CD4-positive, alpha-beta memory T cell (primary cell): ENCODE results near the gene SSC5D. TPM values are rescaled to one million over a fixed set of nuclear protein-coding genes. Genes with fewer than 3 reads are reported as not detected.

ENCODE experiments used
- CTCF ChIA-PET: fragments of 350-600 bp; sonication (Branson Sonifier 250); formaldehyde crosslinking; loops from one replicate; lab custom pipeline; 2021; ENCODE audit warnings: inconsistent platforms; ENCODE audit not compliant: partially characterized antibody; lab: Charles Lee
- POLR2A ChIA-PET: fragments of 350-600 bp; sonication (Branson Sonifier 250); formaldehyde crosslinking; loops from one replicate; lab custom pipeline; 2021; ENCODE audit not compliant: partially characterized antibody; lab: Charles Lee
- DNase-seq, 5 donors: peaks; one replicate each; pipeline versions ENCODE4 v3.0.0 to v3.0.0-alpha.2; 2020 to 2022; ENCODE audit warnings: mixed read lengths in 1 of 5
- H3K27ac ChIP-seq: one replicate; pipeline ENCODE4 v1.7.0; 2013; ENCODE audit warnings: low read depth, low read length
- H3K27me3 ChIP-seq: 2 replicates; pipeline ENCODE4 v1.7.0; 2013; ENCODE audit warnings: mild to moderate bottlenecking, low read length, moderate library complexity; ENCODE audit not compliant: insufficient read depth
- H3K36me3 ChIP-seq: 2 replicates; pipeline ENCODE4 v1.7.0; 2013; ENCODE audit warnings: mild to moderate bottlenecking, low read length, moderate library complexity; ENCODE audit not compliant: insufficient read depth
- H3K4me1 ChIP-seq: 2 replicates; pipeline ENCODE4 v1.7.0; 2013; ENCODE audit warnings: mild to moderate bottlenecking, low read length, moderate library complexity; ENCODE audit not compliant: insufficient read depth
- H3K4me3 ChIP-seq, 2 donors: one replicate each; pipeline ENCODE4 v1.7.0; 2013; ENCODE audit warnings: low read length in 2 of 2, mild to moderate bottlenecking in 1 of 2
- H3K9me3 ChIP-seq, 2 donors: one replicate each; pipeline ENCODE4 v1.7.0; 2013; ENCODE audit warnings: low read length in 2 of 2, control low read depth in 1 of 2; ENCODE audit not compliant: control insufficient read depth in 1 of 2
- H3K27ac Mint-ChIP-seq, 7 donors: one replicate each; pipeline ENCODE4 v1.8.0; 2020 to 2021; ENCODE audit warnings: mixed read lengths in 7 of 7, mild to moderate bottlenecking in 6 of 7, inconsistent platforms in 3 of 7, moderate library complexity in 3 of 7
- H3K27me3 Mint-ChIP-seq, 2 donors: one replicate each; pipeline ENCODE4 v1.8.0; 2020 to 2021; ENCODE audit warnings: mixed read lengths in 2 of 2
- H3K36me3 Mint-ChIP-seq, 2 donors: one replicate each; pipeline ENCODE4 v1.8.0; 2020 to 2021; ENCODE audit warnings: mixed read lengths in 2 of 2, inconsistent platforms in 1 of 2, mild to moderate bottlenecking in 1 of 2
- H3K4me1 Mint-ChIP-seq, 4 donors: one replicate each; pipeline ENCODE4 v1.8.0; 2020 to 2021; ENCODE audit warnings: mixed read lengths in 4 of 4, mild to moderate bottlenecking in 1 of 4
- H3K4me3 Mint-ChIP-seq, 8 donors: one replicate each; pipeline ENCODE4 v1.8.0; 2020 to 2021; ENCODE audit warnings: mixed read lengths in 8 of 8, mild to moderate bottlenecking in 7 of 8, moderate library complexity in 6 of 8, inconsistent platforms in 3 of 8
- H3K9me3 Mint-ChIP-seq, 8 donors: one replicate each; pipeline ENCODE4 v1.8.0; 2020 to 2021; ENCODE audit warnings: mixed read lengths in 8 of 8, mild to moderate bottlenecking in 5 of 8, inconsistent platforms in 3 of 8, moderate library complexity in 1 of 8
- intact Hi-C: fragments of 100-400 bp; cut with micrococcal nuclease; formaldehyde crosslinking; loops from one replicate; pipeline ENCODE4 v1.15.1; 2023
- polyA plus RNA-seq, 2 donors: library from polyadenylated mRNA; unstranded; fragments of 300-500 nt; fragmentation: Illumina TruSeq; gene quantifications; one replicate each; pipeline ENCODE4 v1.2.3, GENCODE V29; 2021
- total RNA-seq, 2 experiments: library from RNA; stranded (reverse); gene quantifications; one replicate each; pipeline ENCODE4 v1.2.3, GENCODE V29; 2021

SSC5D gene
- total RNA-seq, result under 1 TPM; 0.20 to 0.36 TPM
- polyA plus RNA-seq, result not detected

GRCh38 chr19:55487924-55488687, at the start of gene SSC5D:
Gene SSC5D, plus strand, starts transcription at chr19:55488436. Its CDS starts 154 bp downstream, at chr19:55488590.
- intact Hi-C loops, result no loop called here

GRCh38 chr19:55439052-55439451, 49.2 kb upstream of the SSC5D start:
- Mint-ChIP-seq H3K4me3 (no peak overlapping the region), H3K27ac (no peak overlapping the region), H3K27me3 (peaks cover 44 to 50% of the 10 kb centered on the region in 2 donors), H3K4me1 (peaks cover 16 to 30% (median 21%) of the 10 kb centered on the region in 4 donors), H3K9me3 (peaks cover 0 to 2% (median 0%) of the 10 kb centered on the region in 8 donors), H3K36me3 (peaks cover 0 to 6% of the 10 kb centered on the region in 2 donors)
- no peaks in the 10 kb centered on the region for H3K9me3 ChIP-seq
- intact Hi-C loops, result no loop called here
- no peak overlapping the region for H3K4me3 ChIP-seq
- no peak overlapping the region for H3K27ac ChIP-seq
- peaks cover 52% of the 10 kb centered on the region for H3K27me3 ChIP-seq
- H3K4me1 ChIP-seq, result peaks cover 20% of the 10 kb centered on the region
- H3K36me3 ChIP-seq, result no peaks in the 10 kb centered on the region
- CTCF ChIA-PET, result no interaction called here
- no peak for DNase-seq
- POLR2A ChIA-PET, result no interaction called here

More at GRCh38 chr19:55487924-55488687, at the start of gene SSC5D:
- peak within 1 kb of the TSS in 6 of 7 donors; percentile 41 to 79 (median 72) for H3K27ac Mint-ChIP-seq
- ChIA-PET POLR2A (interaction anchor here (1.4 to 4.9 kb wide), 2 partner anchors 12 to 16 kb away, joined by 6 to 36 read pairs; partner anchors contain the start of gene ZNF628), CTCF (interaction anchor here (1.5 to 1.7 kb wide), 2 partner anchors 16 to 20 kb away, joined by 6 read pairs; no protein-coding TSS in a partner anchor)
- Histone ChIP-seq H3K36me3 (no peaks in the 10 kb centered on the region), H3K27me3 (no peaks in the 10 kb centered on the region), H3K27ac (no peak within 1 kb of the TSS), H3K4me3 (no peak within 1 kb of the TSS), H3K9me3 (no peaks in the 10 kb centered on the region), H3K4me1 (peaks cover 13% of the 10 kb centered on the region)
- no peak for DNase-seq
- H3K36me3 Mint-ChIP-seq, result peaks cover 0 to 1% of the 10 kb centered on the region in 2 donors
- H3K4me3 Mint-ChIP-seq, result peak within 1 kb of the TSS in 2 of 8 donors; percentile 54 to 71
- H3K27me3 Mint-ChIP-seq, result peaks cover 5 to 12% of the 10 kb centered on the region in 2 donors
- no peaks in the 10 kb centered on the region for H3K9me3 Mint-ChIP-seq
- peaks cover 3 to 11% (median 5%) of the 10 kb centered on the region in 4 donors for H3K4me1 Mint-ChIP-seq

- peaks cover 16 to 30% (median 21%) of the 10 kb centered on the region in 4 donors for H3K4me1 Mint-ChIP-seq
- no peak overlapping the region for H3K27ac Mint-ChIP-seq
- peak overlapping the region in 4 of 8 donors; percentile 5 to 78 (median 43) for H3K4me3 Mint-ChIP-seq
- H3K36me3 Mint-ChIP-seq, result peaks cover 0 to 6% of the 10 kb centered on the region in 2 donors
- Histone ChIP-seq H3K9me3 (no peaks in the 10 kb centered on the region), H3K27ac (no peak overlapping the region), H3K4me1 (peaks cover 20% of the 10 kb centered on the region), H3K36me3 (no peaks in the 10 kb centered on the region), H3K27me3 (peaks cover 54% of the 10 kb centered on the region), H3K4me3 (no peak overlapping the region)
- H3K27me3 Mint-ChIP-seq, result peaks cover 54 to 60% of the 10 kb centered on the region in 2 donors
- ChIA-PET POLR2A (no interaction called here), CTCF (no interaction called here)
- intact Hi-C loops, result no loop called here
- peaks cover 0 to 2% (median 0%) of the 10 kb centered on the region in 8 donors for H3K9me3 Mint-ChIP-seq
- DNase-seq, result no peak
These were observed 47.7 kb upstream of the SSC5D start for GRCh38 chr19:55440411-55441105.

GRCh38 chr19:55441319-55441691, 46.9 kb upstream of the SSC5D start:
- intact Hi-C loops, result no loop called here
- peak overlapping the region; percentile 22 to 78 (median 43) for H3K4me3 Mint-ChIP-seq

GRCh38 chr19:55441692-55442321, 46.4 kb upstream of the SSC5D start:
- Histone ChIP-seq H3K9me3 (no peaks in the 10 kb centered on the region), H3K27me3 (peaks cover 54% of the 10 kb centered on the region), H3K27ac (no peak overlapping the region), H3K4me3 (no peak overlapping the region), H3K4me1 (peaks cover 20% of the 10 kb centered on the region), H3K36me3 (no peaks in the 10 kb centered on the region)
- ChIA-PET POLR2A (interaction anchor here (0.6 kb wide), 1 partner anchor 275 kb away, joined by 3 read pairs; no protein-coding TSS in a partner anchor), CTCF (interaction anchor here (1.2 kb wide), 1 partner anchor 62 kb away, joined by 3 read pairs; no protein-coding TSS in a partner anchor)
- H3K4me1 Mint-ChIP-seq, result peaks cover 16 to 30% (median 22%) of the 10 kb centered on the region in 4 donors
- H3K9me3 Mint-ChIP-seq, result peaks cover 0 to 2% (median 0%) of the 10 kb centered on the region in 8 donors
- peaks cover 53 to 61% of the 10 kb centered on the region in 2 donors for H3K27me3 Mint-ChIP-seq
- DNase-seq, result no peak
- peak overlapping the region in 2 of 7 donors; percentile 3 to 19 for H3K27ac Mint-ChIP-seq
- intact Hi-C loops, result no loop called here
- peaks cover 0 to 6% of the 10 kb centered on the region in 2 donors for H3K36me3 Mint-ChIP-seq
- peak overlapping the region in 7 of 8 donors; percentile 35 to 78 (median 44) for H3K4me3 Mint-ChIP-seq

More at GRCh38 chr19:55441319-55441691, 46.9 kb upstream of the SSC5D start:
- Histone ChIP-seq H3K4me1 (peaks cover 20% of the 10 kb centered on the region), H3K27me3 (peaks cover 54% of the 10 kb centered on the region), H3K27ac (no peak overlapping the region), H3K9me3 (no peaks in the 10 kb centered on the region), H3K36me3 (no peaks in the 10 kb centered on the region), H3K4me3 (no peak overlapping the region)
- H3K9me3 Mint-ChIP-seq, result peaks cover 0 to 2% (median 0%) of the 10 kb centered on the region in 8 donors
- peak overlapping the region in 3 of 7 donors; percentile 3 to 19 (median 10) for H3K27ac Mint-ChIP-seq
- ChIA-PET CTCF (interaction anchor here (1.2 kb wide), 1 partner anchor 62 kb away, joined by 3 read pairs; no protein-coding TSS in a partner anchor), POLR2A (no interaction called here)
- peaks cover 16 to 30% (median 22%) of the 10 kb centered on the region in 4 donors for H3K4me1 Mint-ChIP-seq
- DNase-seq, result no peak
- H3K36me3 Mint-ChIP-seq, result peaks cover 0 to 6% of the 10 kb centered on the region in 2 donors
- peaks cover 57 to 63% of the 10 kb centered on the region in 2 donors for H3K27me3 Mint-ChIP-seq

GRCh38 chr19:55442372-55442961, 45.8 kb upstream of the SSC5D start:
- intact Hi-C loops, result no loop called here
- Mint-ChIP-seq H3K27me3 (peaks cover 48 to 54% of the 10 kb centered on the region in 2 donors), H3K36me3 (peaks cover 0 to 6% of the 10 kb centered on the region in 2 donors), H3K9me3 (peaks cover 0 to 2% (median 0%) of the 10 kb centered on the region in 8 donors), H3K27ac (no peak overlapping the region), H3K4me3 (peak overlapping the region in 3 of 8 donors; percentile 26 to 66 (median 63)), H3K4me1 (peaks cover 16 to 30% (median 22%) of the 10 kb centered on the region in 4 donors)
- peaks cover 54% of the 10 kb centered on the region for H3K27me3 ChIP-seq
- no peak overlapping the region for H3K4me3 ChIP-seq
- no peaks in the 10 kb centered on the region for H3K9me3 ChIP-seq
- no peak overlapping the region for H3K27ac ChIP-seq
- peaks cover 20% of the 10 kb centered on the region for H3K4me1 ChIP-seq
- H3K36me3 ChIP-seq, result no peaks in the 10 kb centered on the region
- ChIA-PET POLR2A (interaction anchor here (0.6 kb wide), 1 partner anchor 275 kb away, joined by 3 read pairs; no protein-coding TSS in a partner anchor), CTCF (interaction anchor here (1.2 kb wide), 1 partner anchor 61 kb away, joined by 3 read pairs; no protein-coding TSS in a partner anchor)
- DNase-seq, result no peak
